Astrocyte (in vitro differentiated cells and primary cell): ENCODE data around the gene TGFB3. TPM values are rescaled to one million over a fixed set of nuclear protein-coding genes. Genes with fewer than 3 reads are reported as not detected.

Source experiments
- DNase-seq: peaks from one replicate; pipeline ENCODE4 v3.0.0-alpha.2; 2010; ENCODE audit warnings: low read depth
- FAIRE-seq: peaks from 2 replicates; lab custom pipeline; 2011; peaks lifted over from hg19 to GRCh38; lab: Jason Lieb, UNC
- H2AFZ ChIP-seq: 2 replicates; pipeline ENCODE4 v1.6.0; 2012; ENCODE audit warnings: low read depth, low read length, inconsistent platforms
- H3K27ac ChIP-seq: 2 replicates; pipeline ENCODE4 v1.5.1; 2011; ENCODE audit warnings: low read depth, low read length, inconsistent platforms
- H3K27me3 ChIP-seq: 2 replicates; pipeline ENCODE4 v1.6.0; 2011; ENCODE audit warnings: low read length, inconsistent platforms; ENCODE audit not compliant: insufficient read depth
- H3K36me3 ChIP-seq: 2 replicates; pipeline ENCODE4 v1.5.1; 2011; ENCODE audit warnings: low read length, inconsistent platforms; ENCODE audit not compliant: insufficient read depth
- H3K4me1 ChIP-seq: 2 replicates; pipeline ENCODE4 v1.5.1; 2011; ENCODE audit warnings: low read length, inconsistent platforms; ENCODE audit not compliant: insufficient read depth
- H3K4me2 ChIP-seq: 2 replicates; pipeline ENCODE4 v1.6.0; 2012; ENCODE audit warnings: low read length, inconsistent platforms
- H3K4me3 ChIP-seq: 2 replicates; pipeline ENCODE4 v1.5.1; 2011; ENCODE audit warnings: low read depth, mild to moderate bottlenecking, low read length, inconsistent platforms; ENCODE audit not compliant: insufficient read depth
- H3K79me2 ChIP-seq: 2 replicates; pipeline ENCODE4 v1.6.0; 2012; ENCODE audit warnings: mild to moderate bottlenecking, low read length, inconsistent platforms; ENCODE audit not compliant: insufficient read depth
- H3K9ac ChIP-seq: 2 replicates; pipeline ENCODE4 v1.6.0; 2012; ENCODE audit warnings: mild to moderate bottlenecking, low read length, inconsistent platforms
- H3K9me3 ChIP-seq: 2 replicates; pipeline ENCODE4 v1.5.1; 2012; ENCODE audit warnings: low read depth, mild to moderate bottlenecking, low read length, inconsistent platforms; ENCODE audit not compliant: insufficient read depth
- H4K20me1 ChIP-seq: 2 replicates; pipeline ENCODE4 v1.6.0; 2012; ENCODE audit warnings: low read length, inconsistent platforms; ENCODE audit not compliant: insufficient read depth
- H3K27ac Mint-ChIP-seq: one replicate; pipeline ENCODE4 v1.8.0; 2021; ENCODE audit warnings: mild to moderate bottlenecking, mixed read lengths; ENCODE audit not compliant: unreplicated experiment
- H3K27me3 Mint-ChIP-seq: one replicate; pipeline ENCODE4 v1.8.0; 2021; ENCODE audit warnings: low read depth, mixed read lengths; ENCODE audit not compliant: unreplicated experiment
- H3K36me3 Mint-ChIP-seq: one replicate; pipeline ENCODE4 v1.8.0; 2021; ENCODE audit warnings: low read depth, mixed read lengths; ENCODE audit not compliant: unreplicated experiment
- H3K4me1 Mint-ChIP-seq: one replicate; pipeline ENCODE4 v1.8.0; 2021; ENCODE audit warnings: low read depth, mixed read lengths; ENCODE audit not compliant: unreplicated experiment
- H3K4me3 Mint-ChIP-seq: one replicate; pipeline ENCODE4 v1.8.0; 2021; ENCODE audit warnings: mild to moderate bottlenecking, moderate library complexity, mixed read lengths; ENCODE audit not compliant: unreplicated experiment
- H3K9me3 Mint-ChIP-seq: one replicate; pipeline ENCODE4 v1.8.0; 2021; ENCODE audit warnings: mild to moderate bottlenecking, mixed read lengths; ENCODE audit not compliant: unreplicated experiment
- CTCF ChIP-seq: IDR thresholded peaks from 2 replicates; pipeline ENCODE4 v1.5.1; 2011; ENCODE audit warnings: low read depth, mild to moderate bottlenecking, inconsistent platforms, low read length, moderate library complexity; ENCODE audit not compliant: insufficient read depth
- EZH2 ChIP-seq: IDR thresholded peaks from 2 replicates; pipeline ENCODE4 v1.6.1; 2012; ENCODE audit warnings: mild to moderate bottlenecking, low read length, inconsistent platforms; ENCODE audit not compliant: insufficient read depth
- total RNA-seq: library from RNA; stranded (reverse); gene quantifications from 2 replicates; pipeline ENCODE4 v1.2.1, GENCODE V29; 2021

The TGFB3 gene
- total RNA-seq, 1 donor from 2014 or later, result 30.5 TPM

GRCh38 chr14:76007379-76007778 is 25.6 kb upstream of the TGFB3 start:
- DNase-seq (no peak), FAIRE-seq (no peak)
- Histone ChIP-seq H3K4me3 (no peak overlapping the region), H3K27ac (no peak overlapping the region), H3K36me3 (peaks cover 6% of the 10 kb centered on the region), H3K79me2 (no peaks in the 10 kb centered on the region), H3K9me3 (no peaks in the 10 kb centered on the region), H3K27me3 (no peaks in the 10 kb centered on the region), H2AFZ (no peak overlapping the region), H3K4me1 (no peaks in the 10 kb centered on the region), H3K4me2 (no peak overlapping the region), H4K20me1 (peaks cover 10% of the 10 kb centered on the region), H3K9ac (no peak overlapping the region)
- Mint-ChIP-seq H3K27me3 (no peaks in the 10 kb centered on the region), H3K4me1 (peaks cover 5% of the 10 kb centered on the region), H3K9me3 (peaks cover 3% of the 10 kb centered on the region), H3K4me3 (no peak overlapping the region), H3K36me3 (peaks cover 23% of the 10 kb centered on the region), H3K27ac (no peak overlapping the region)
- TF ChIP-seq CTCF, result no peak
- no peak for TF ChIP-seq EZH2

- H2AFZ ChIP-seq, result no peak overlapping the region
- no peak for TF ChIP-seq EZH2
- TF ChIP-seq CTCF, result no peak
- H3K4me2 ChIP-seq, result no peak overlapping the region
- H3K27me3 Mint-ChIP-seq, result no peaks in the 10 kb centered on the region
- H3K9me3 ChIP-seq, result no peaks in the 10 kb centered on the region
- H3K9ac ChIP-seq, result no peak overlapping the region
- H3K27ac ChIP-seq, result no peak overlapping the region
- peaks cover 6% of the 10 kb centered on the region for H3K36me3 ChIP-seq
- no peak for DNase-seq
- peaks cover 28% of the 10 kb centered on the region for H3K36me3 Mint-ChIP-seq
- H4K20me1 ChIP-seq, result peaks cover 10% of the 10 kb centered on the region
- H3K27me3 ChIP-seq, result no peaks in the 10 kb centered on the region
- no peaks in the 10 kb centered on the region for H3K4me1 ChIP-seq
- no peaks in the 10 kb centered on the region for H3K79me2 ChIP-seq
- H3K4me1 Mint-ChIP-seq, result peaks cover 5% of the 10 kb centered on the region
- H3K4me3 Mint-ChIP-seq, result no peak overlapping the region
- H3K9me3 Mint-ChIP-seq, result peaks cover 3% of the 10 kb centered on the region
- no peak for FAIRE-seq
- no peak overlapping the region for H3K4me3 ChIP-seq
- H3K27ac Mint-ChIP-seq, result no peak overlapping the region
These were observed 24.5 kb upstream of the TGFB3 start for GRCh38 chr14:76006253-76006652.

- Histone ChIP-seq H3K4me1 (no peaks in the 10 kb centered on the region), H3K27ac (no peak overlapping the region), H3K9me3 (no peaks in the 10 kb centered on the region), H3K79me2 (no peaks in the 10 kb centered on the region), H3K27me3 (no peaks in the 10 kb centered on the region), H3K4me3 (no peak overlapping the region), H3K4me2 (no peak overlapping the region), H2AFZ (no peak overlapping the region), H4K20me1 (peaks cover 7% of the 10 kb centered on the region), H3K9ac (no peak overlapping the region), H3K36me3 (peaks cover 10% of the 10 kb centered on the region)
- H3K27me3 Mint-ChIP-seq, result no peaks in the 10 kb centered on the region
- TF ChIP-seq EZH2, result no peak
- TF ChIP-seq CTCF, result no peak
- H3K4me1 Mint-ChIP-seq, result no peaks in the 10 kb centered on the region
- H3K4me3 Mint-ChIP-seq, result no peak overlapping the region
- no peak overlapping the region for H3K27ac Mint-ChIP-seq
- peaks cover 34% of the 10 kb centered on the region for H3K36me3 Mint-ChIP-seq
- DNase-seq (no peak), FAIRE-seq (no peak)
- H3K9me3 Mint-ChIP-seq, result peaks cover 3% of the 10 kb centered on the region
These were observed 20.6 kb upstream of the TGFB3 start for GRCh38 chr14:76002383-76002782.
